Activated CD8-positive, alpha-beta T cell treated with anti-CD3 and anti-CD28 coated beads for 36 hours (primary cell): Measurements from ENCODE around the gene STAG2. TPM values are rescaled to one million over a fixed set of nuclear protein-coding genes. Genes with fewer than 3 reads are reported as not detected.
"Not testable (repeated sequence)": the region's sequence is repeated elsewhere in the genome, so short reads cannot be mapped to it uniquely, and the experiment has no call there.

Experiments used
- ATAC-seq: fragments of 200-7000 bp; cut with Tn5 transposase; one replicate; pipeline ENCODE4 v1.10.0; 2021; ENCODE audit warnings: mild to moderate bottlenecking, moderate library complexity
- CTCF ChIA-PET: fragments of 350-600 bp; sonication (Branson Sonifier 250); formaldehyde crosslinking; loops from one replicate; lab custom pipeline; 2021; ENCODE audit warnings: antibody characterized with exemption; lab: Charles Lee
- POLR2A ChIA-PET: fragments of 350-600 bp; sonication (Branson Sonifier 250); formaldehyde crosslinking; loops from one replicate; lab custom pipeline; 2021; ENCODE audit warnings: antibody characterized with exemption; lab: Charles Lee
- DNase-seq: peaks from one replicate; pipeline ENCODE4 v3.0.0-alpha.2; 2020
- H3K27ac Mint-ChIP-seq: one replicate; pipeline ENCODE4 v1.8.0; 2021; ENCODE audit warnings: mild to moderate bottlenecking, mixed read lengths
- H3K27me3 Mint-ChIP-seq: one replicate; pipeline ENCODE4 v1.8.0; 2021; ENCODE audit warnings: mixed read lengths
- H3K36me3 Mint-ChIP-seq: one replicate; pipeline ENCODE4 v1.8.0; 2021; ENCODE audit warnings: low read depth, mixed read lengths
- H3K4me1 Mint-ChIP-seq: one replicate; pipeline ENCODE4 v1.8.0; 2021; ENCODE audit warnings: low read depth, mixed read lengths
- H3K4me3 Mint-ChIP-seq: one replicate; pipeline ENCODE4 v1.8.0; 2021; ENCODE audit warnings: mild to moderate bottlenecking, moderate library complexity, mixed read lengths
- H3K9me3 Mint-ChIP-seq: one replicate; pipeline ENCODE4 v1.8.0; 2021; ENCODE audit warnings: mixed read lengths
- intact Hi-C: fragments of 100-400 bp; cut with micrococcal nuclease; formaldehyde crosslinking; loops from one replicate; pipeline ENCODE4 v1.10.0; 2022
- total RNA-seq, 2 experiments: library from RNA; stranded (reverse); gene quantifications; one replicate each; pipeline ENCODE4 v1.2.3, GENCODE V29; 2021
- TF ChIP-seq, protein P1 (sequence below): fragments of 200-600 bp; IDR thresholded peaks from one replicate; pipeline ENCODE4 v1.8.0; 2022; ENCODE audit warnings: antibody characterized with exemption, mild to moderate bottlenecking

STAG2 gene
- total RNA-seq, 2 experiments from 2014 or later: 93.9 to 98.4 TPM

DNA sequence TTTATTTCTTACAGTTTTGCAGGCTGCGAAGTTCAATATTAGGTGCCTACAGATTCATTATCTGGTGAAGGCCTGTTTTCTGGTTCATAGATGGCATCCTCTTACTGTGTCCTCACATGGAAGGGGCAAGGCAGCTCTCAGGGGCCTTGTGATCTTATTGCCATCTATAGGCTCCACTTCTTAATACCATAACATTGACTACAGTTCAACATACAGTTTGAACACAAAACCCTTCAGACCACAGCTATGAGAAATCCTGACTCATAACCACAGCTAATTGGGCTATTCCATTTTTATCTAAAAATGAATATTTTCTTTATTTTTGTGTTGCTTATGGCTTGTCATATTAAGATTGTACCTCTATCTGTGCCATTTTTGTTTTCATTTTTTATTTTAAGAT lies 72.3 kb downstream of the STAG2 start:
- ChIA-PET CTCF (interaction anchor here (0.6 to 1.6 kb wide), 3 partner anchors 16 to 76 kb away, joined by 3 to 6 read pairs (median 4); no protein-coding TSS in a partner anchor), POLR2A (interaction anchor here (1.0 kb wide), 1 partner anchor 71 kb away, joined by 4 read pairs; no protein-coding TSS in a partner anchor)
- H3K9me3 Mint-ChIP-seq: no peaks in the 10 kb centered on the region

DNA sequence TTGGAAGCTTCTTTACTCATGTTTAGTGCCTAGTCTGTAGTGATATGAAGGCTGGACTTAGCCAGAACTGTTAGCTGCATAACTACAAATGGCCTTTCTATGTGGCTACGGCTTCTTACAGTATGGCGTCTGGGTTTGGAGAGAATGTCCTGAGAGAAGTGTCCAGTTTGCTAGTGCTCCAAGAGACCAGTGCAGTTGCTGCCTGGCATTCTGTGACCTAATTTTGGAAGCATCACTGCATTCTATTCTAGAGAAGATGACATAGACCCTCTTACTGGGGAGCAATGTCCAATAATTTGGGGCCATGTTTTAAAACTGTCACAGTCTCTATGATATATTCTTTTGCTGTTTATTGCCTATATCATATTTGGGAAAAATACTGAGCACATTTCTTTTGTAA lies 74.2 kb downstream of the STAG2 start:
- ChIA-PET POLR2A (no interaction called here), CTCF (no interaction called here)
- DNase-seq: no peak
- Mint-ChIP-seq H3K9me3 (no peaks in the 10 kb centered on the region), H3K4me3 (no peak overlapping the region), H3K27ac (no peak overlapping the region), H3K27me3 (no peaks in the 10 kb centered on the region), H3K4me1 (peaks cover 16% of the 10 kb centered on the region), H3K36me3 (peaks cover 14% of the 10 kb centered on the region)
- TF ChIP-seq, protein P1, sequence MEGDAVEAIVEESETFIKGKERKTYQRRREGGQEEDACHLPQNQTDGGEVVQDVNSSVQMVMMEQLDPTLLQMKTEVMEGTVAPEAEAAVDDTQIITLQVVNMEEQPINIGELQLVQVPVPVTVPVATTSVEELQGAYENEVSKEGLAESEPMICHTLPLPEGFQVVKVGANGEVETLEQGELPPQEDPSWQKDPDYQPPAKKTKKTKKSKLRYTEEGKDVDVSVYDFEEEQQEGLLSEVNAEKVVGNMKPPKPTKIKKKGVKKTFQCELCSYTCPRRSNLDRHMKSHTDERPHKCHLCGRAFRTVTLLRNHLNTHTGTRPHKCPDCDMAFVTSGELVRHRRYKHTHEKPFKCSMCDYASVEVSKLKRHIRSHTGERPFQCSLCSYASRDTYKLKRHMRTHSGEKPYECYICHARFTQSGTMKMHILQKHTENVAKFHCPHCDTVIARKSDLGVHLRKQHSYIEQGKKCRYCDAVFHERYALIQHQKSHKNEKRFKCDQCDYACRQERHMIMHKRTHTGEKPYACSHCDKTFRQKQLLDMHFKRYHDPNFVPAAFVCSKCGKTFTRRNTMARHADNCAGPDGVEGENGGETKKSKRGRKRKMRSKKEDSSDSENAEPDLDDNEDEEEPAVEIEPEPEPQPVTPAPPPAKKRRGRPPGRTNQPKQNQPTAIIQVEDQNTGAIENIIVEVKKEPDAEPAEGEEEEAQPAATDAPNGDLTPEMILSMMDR: no peak
- ATAC-seq: no peak
- intact Hi-C loops: no loop called here

More for the DNA sequence above, 72.3 kb downstream of the STAG2 start:
- peaks cover 10% of the 10 kb centered on the region for H3K4me1 Mint-ChIP-seq
- peaks cover 15% of the 10 kb centered on the region for H3K36me3 Mint-ChIP-seq
- no peaks in the 10 kb centered on the region for H3K27me3 Mint-ChIP-seq
- no peak overlapping the region for H3K4me3 Mint-ChIP-seq
- DNase-seq: peak; percentile 5
- peak overlapping the region; percentile 52 for H3K27ac Mint-ChIP-seq
- peak; percentile 79 for ATAC-seq
- intact Hi-C loops: no loop called here
- TF ChIP-seq, protein P1: no peak

DNA sequence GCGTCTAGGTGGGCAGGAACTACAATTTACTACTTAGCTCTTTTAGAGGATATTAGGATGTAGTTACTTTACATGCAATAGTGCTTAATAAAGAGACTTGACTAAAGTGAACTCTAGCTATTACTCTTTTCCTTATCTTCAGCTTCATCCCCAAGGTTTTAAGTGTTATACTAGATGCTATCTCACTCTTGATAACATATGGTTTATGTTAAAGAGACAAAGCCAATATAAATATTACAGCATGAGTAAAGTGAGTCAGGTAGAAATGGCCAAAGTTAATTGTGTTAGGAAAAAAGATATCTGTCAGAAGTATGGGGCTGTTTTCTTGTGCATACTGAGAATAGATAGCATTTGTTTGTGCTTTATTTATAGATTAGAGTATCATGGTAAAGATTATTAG lies 80.5 kb downstream of the STAG2 start:
- Mint-ChIP-seq H3K9me3 (no peaks in the 10 kb centered on the region), H3K27me3 (no peaks in the 10 kb centered on the region), H3K36me3 (peaks cover 26% of the 10 kb centered on the region), H3K27ac (peak overlapping the region; percentile 23), H3K4me3 (no peak overlapping the region), H3K4me1 (peaks cover 25% of the 10 kb centered on the region)
- TF ChIP-seq, protein P1: no peak
- POLR2A ChIA-PET: no interaction called here
- ATAC-seq: no peak
- no peak for DNase-seq
- intact Hi-C loops: no loop called here
- CTCF ChIA-PET: no interaction called here

DNA sequence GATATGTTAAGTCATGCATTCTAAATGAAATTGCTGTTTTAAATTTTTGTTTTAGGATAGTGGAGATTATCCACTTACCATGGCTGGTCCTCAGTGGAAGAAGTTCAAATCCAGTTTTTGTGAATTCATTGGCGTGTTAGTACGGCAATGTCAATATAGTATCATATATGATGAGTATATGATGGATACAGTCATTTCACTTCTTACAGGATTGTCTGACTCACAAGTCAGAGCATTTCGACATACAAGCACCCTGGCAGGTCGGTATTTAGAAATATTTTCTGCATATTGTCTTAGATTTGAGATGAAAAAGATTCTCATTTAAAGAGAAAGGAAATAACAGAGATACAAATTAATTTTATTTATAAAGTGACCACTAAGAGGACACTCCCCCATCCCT lies 83.6 kb downstream of the STAG2 start:
- Mint-ChIP-seq H3K27me3 (no peaks in the 10 kb centered on the region), H3K27ac (peak overlapping the region; percentile 30), H3K4me3 (no peak overlapping the region), H3K4me1 (peaks cover 19% of the 10 kb centered on the region), H3K36me3 (peaks cover 25% of the 10 kb centered on the region), H3K9me3 (no peaks in the 10 kb centered on the region)
- DNase-seq (no peak), ATAC-seq (no peak)
- CTCF ChIA-PET: no interaction called here
- POLR2A ChIA-PET: no interaction called here
- TF ChIP-seq, protein P1: no peak
- intact Hi-C loops: no loop called here

DNA sequence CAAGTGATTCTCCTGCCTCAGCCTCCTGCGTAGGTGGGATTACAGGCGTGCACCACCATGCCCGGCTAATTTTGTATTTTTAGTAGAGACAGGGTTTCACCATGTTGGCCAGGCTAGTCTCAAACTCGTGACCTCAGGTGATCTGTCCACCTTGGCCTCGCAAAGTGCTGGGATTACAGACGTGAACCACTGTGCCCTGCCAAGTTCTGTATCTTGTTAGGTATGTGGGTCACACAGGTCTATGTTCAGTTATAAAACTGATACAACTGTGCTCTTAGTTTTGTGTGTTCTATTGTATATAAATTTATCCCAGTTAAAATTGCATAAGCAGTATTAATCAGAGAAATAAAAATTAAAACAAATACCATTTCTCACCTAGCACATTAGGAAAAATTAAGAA lies 122.9 kb downstream of the STAG2 start:
- H3K4me3 Mint-ChIP-seq, intact Hi-C loops, CTCF ChIA-PET, POLR2A ChIA-PET, ATAC-seq, H3K27me3 Mint-ChIP-seq, DNase-seq, H3K9me3 Mint-ChIP-seq, H3K27ac Mint-ChIP-seq: not testable (repeated sequence)
- H3K4me1 Mint-ChIP-seq: peaks cover 27% of the 10 kb centered on the region
- H3K36me3 Mint-ChIP-seq: peaks cover 39% of the 10 kb centered on the region
